Uterus (tissue), 2 donors: Measurements from ENCODE around the gene WHAMM.

Experiments used
- CTCF ChIP-seq, 4 experiments: fragments of 200-600 bp in 2 of 4; fragments of 450-650 bp in 2 of 4; sonication (generic) in 2 of 4; IDR thresholded peaks; one replicate each; pipeline ENCODE4 v1.5.1; 2016 to 2019; ENCODE audit warnings: antibody characterized with exemption in 4 of 4, mild to moderate bottlenecking in 2 of 4, moderate library complexity in 1 of 4
- POLR2A ChIP-seq, 2 donors: fragments of 450-650 bp; IDR thresholded peaks; one replicate each; pipeline ENCODE4 v1.6.1; 2016; ENCODE audit warnings: antibody characterized with exemption in 2 of 2, mild to moderate bottlenecking in 1 of 2, moderate library complexity in 1 of 2

GRCh38 chr15:82763361-82764116 lies 45.9 kb upstream of the WHAMM start:
- no peak for TF ChIP-seq CTCF (IDR thresholded peaks at IDR 0.05)
- no peak for TF ChIP-seq POLR2A (IDR thresholded peaks at IDR 0.05)
